GM18505 (cell line): ENCODE measurements around the gene NDUFA8.

Experiments used
- ATAC-seq: cut with Tn5 transposase; IDR thresholded peaks from one replicate; pipeline ENCODE4 v1.9.1; 2021; ENCODE audit not compliant: unreplicated experiment
- POLR2A ChIP-seq: IDR thresholded peaks from 4 replicates; pipeline ENCODE4 v1.6.1; 2011; ENCODE audit warnings: borderline replicate concordance; ENCODE audit not compliant: insufficient read depth, insufficient read length; ENCODE audit errors: extremely low read depth

Gene NDUFA8

DNA sequence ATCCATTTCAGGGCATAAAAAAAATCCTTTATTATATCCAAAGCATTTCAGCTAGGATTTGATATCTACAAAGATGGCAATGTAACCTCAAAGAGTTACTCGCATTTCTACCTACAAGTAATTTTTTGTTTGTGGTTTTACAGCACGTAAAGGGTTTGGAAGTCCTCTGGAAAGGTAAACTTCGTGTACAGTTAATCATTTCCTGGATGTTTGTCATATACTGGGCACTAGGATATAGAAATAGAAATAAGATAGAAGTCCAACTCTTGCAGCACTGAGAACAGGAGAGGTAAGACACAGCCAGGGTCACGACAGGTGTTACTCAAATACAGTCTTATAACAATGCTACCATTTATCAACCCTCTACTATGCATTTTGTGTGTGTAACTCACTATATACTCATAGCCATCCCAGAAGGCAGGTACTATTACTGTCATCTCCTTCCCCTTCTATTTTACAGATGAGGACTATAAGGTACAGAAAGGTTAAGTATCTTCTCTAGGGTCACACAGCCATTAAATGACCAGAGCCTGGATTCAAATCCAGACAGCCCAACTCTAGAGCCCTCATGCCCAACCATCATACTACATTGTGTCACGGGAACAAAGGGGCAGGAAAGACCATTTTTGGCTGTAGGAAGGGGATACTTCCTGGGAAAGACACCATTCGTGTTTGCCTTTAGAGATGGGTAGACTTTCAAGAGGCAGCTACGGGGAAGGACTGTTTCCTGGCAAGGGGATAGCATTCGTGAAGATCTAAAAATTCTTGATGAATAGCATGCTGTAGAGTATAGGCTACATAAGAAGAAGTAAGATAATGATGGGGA, 19.0 kb downstream of the NDUFA8 start:
- no peak for TF ChIP-seq POLR2A
- ATAC-seq = no peak

DNA sequence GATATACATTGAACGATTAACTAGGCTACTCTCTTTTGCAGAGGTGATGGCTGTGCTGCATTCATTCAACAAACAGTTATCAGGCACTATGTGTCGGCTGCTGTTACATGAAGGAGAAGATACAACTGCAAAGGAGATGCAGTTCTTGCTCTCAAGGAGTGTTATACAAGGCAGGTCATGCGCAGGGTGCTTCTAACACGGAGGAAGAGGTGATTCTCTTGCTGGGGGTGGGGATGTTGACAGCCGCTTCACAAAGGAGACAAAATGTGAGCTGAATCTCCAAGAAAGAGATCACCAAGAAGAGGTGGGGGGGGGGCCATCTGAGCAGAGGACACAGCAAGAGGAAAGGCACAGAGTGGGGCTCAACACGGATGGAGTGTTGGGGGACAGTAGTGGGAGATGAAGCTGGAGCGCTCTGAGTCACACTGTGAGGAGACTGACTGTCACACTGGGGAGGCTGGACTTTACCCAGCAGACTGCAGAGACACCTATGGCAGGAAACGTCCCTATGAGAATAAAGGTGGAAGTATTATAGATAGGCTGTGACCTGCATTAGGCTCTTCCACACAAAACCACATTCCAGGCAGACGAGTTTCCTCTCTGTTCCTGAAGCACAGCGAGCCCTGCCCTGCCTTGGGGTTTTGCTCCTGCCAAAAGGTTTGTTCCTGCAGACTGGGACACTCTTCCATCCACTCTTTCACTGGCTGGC, 20.9 kb downstream of the NDUFA8 start:
- ATAC-seq = no peak
- TF ChIP-seq POLR2A = no peak

DNA sequence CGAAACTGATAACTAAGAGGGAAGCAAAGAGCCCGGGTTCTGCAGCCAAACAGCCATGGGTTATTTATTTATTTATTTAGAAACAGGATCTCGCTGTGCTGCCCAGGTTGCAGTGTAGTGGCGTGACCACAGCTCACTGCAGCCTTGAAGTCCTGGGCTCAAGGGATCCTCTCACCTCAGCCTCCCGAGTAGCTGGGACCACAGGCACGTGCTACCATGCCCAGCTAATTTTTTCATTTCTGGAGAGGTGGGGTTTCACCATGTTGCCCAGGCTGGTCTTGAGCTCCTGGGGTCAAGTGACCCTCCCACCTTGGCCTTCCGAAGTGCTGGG, 24.1 kb downstream of the NDUFA8 start:
- TF ChIP-seq POLR2A = no peak
- no peak for ATAC-seq

DNA sequence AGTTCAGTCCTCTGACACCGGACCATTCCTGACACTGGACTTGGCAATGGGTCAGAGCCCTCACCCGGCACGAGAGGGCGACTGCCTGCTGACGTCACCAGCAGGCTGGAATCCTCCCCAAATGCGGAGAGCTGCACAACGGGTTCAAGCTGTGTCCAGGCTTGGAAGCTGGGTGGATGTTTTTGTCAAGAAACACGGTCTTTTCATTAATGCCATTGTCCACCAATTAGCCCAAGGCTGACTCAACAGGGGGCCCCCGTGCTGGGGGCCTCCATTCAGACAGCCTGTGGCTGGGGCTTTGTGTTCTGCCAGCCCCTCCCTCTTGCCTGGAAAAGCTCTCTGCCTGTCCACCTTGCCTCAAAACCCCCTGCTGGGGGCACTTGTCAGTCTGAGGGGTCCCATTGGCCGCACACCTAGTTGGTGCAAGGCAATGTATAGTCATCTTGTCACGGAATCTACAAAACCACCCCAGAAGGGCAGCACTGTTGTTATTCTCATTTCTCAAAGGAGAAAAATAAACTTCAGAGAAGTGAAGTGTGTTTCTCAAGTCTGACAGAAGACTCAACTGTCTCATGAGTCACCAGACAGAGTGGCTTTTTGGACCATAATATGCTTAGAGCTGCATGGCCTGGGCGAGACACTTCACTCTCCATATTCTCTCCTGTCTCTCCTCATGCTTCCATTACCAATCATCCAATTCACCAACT, 24.6 kb downstream of the NDUFA8 start:
- TF ChIP-seq POLR2A = no peak
- ATAC-seq = no peak

DNA sequence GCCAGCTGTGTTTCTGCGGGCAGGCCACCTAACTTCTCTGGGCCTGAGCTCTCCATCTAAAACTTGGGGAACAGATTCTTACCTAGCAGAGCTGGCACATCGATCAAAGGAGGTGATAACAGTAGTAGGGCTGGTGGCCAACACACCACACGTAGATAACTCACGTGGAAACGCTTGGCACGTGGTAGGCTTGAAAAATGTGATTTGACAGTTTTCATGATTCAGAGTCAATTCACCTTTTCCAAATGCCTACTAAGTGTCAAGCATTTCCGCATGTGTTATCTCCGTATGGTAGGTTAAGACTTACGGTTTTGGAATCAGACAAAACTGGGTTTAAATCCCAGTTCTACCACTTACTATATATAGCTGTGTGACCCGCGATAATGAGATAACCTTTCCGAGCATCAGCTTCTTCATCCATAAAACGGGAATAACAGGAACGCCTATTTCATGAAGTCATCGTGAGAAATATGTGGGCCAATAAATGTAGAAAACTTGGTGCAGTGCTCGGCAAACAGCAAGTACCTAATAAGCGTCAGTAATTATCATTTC, 25.5 kb downstream of the NDUFA8 start:
- no peak for ATAC-seq
- TF ChIP-seq POLR2A = no peak

DNA sequence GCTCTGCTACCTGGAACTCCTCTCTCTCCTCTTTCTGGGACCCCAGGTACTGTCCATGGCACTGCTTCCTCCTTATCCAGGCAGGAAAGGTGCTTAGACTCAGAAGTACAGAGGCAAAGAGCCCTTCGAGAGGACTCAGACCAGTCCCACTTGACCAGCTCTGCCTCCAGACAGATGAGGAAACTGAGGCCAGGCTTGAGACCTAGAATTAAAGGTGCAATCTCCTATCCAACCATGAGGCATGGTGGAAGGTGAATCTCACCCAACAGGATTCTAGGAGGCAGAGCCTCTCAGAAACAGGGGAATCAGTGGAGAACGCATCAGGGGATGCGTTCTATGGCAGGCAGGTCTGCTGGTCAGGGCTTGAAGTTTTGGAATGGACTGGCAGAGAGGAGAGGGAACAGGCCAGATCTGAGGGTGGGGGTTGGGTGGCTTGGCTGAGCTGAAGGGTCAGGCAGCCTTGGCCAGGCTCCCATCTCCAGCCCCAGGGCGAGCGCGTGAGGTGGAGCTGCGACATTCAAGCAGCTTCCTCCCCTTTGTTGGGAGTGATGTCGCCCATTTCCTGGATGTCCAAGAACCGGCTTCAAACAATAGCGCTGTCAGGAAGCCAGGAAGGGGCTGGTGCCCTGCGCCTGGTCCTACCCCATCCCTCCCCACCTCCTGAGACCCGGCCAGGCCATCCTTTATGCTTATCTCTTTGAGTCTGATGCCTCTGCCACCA, 26.2 kb downstream of the NDUFA8 start:
- ATAC-seq = no peak
- no peak for TF ChIP-seq POLR2A

DNA sequence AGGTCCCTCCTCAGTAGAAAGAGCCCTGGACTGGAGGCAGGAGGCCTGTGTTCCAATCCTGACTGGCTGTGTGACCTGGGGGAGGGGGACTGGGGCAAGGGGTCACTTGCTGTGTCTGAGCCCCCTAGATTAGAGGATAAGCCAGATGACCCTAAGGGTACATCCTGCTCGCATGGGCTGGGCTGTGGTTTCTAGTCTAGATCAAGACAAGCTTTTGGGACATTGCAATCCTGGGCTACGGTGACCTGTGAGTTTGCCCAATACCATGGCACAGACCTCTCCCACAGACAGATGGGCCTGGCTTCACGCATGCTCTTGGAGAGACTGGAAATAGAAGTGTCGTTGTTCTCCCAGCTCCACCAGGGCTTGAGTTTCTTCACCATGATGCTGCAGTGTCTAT, 27.0 kb downstream of the NDUFA8 start:
- TF ChIP-seq POLR2A = no peak
- ATAC-seq = no peak

DNA sequence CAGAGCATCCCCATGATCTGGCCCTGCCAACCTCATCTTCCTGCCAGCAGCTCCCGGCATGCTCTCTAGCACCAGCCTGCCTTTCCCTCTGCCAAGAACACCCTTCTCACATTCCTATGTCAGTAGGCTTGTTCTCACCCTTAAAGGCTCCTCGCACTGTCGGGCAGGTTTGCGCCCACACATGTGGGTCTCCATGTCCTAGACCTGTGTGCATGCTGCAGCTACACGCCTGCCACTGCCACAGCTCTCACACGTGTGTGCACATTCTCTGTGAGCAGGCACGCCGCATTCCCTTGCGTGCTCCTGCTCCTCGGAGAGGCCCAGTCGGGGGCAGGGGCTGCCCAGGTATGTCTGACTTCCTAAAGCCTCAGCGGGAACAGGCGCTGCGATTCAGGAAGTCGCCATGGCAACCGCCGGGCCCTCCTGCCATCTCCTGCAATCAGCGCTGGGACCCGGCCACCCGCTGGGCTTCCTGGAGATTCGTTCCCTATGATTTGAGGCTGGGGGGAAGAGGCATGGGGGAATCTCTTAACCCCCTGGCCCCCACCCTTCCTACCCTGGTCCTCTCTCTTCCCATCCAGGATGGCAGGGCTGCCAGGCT, 28.1 kb downstream of the NDUFA8 start:
- no peak for TF ChIP-seq POLR2A
- no peak for ATAC-seq

DNA sequence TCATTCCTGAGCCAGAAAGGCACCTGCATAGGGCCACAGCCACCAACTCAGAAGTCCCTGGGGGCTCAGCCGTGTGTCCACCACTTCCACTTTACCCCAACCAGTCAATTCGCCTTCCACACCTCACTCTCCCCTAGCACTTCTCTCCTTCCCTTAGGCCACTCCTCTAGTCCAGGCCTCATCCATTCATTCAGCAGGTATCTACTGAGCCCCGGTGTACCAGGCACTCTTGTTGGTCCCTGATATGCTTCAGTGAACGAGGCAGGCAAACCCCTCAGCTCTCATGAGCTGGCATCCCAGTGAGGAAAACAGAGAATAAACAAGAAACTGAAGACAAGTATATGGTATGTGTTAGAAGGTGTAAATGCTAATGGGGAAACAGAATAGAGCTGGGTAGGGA, 28.7 kb downstream of the NDUFA8 start:
- TF ChIP-seq POLR2A = no peak
- no peak for ATAC-seq

DNA sequence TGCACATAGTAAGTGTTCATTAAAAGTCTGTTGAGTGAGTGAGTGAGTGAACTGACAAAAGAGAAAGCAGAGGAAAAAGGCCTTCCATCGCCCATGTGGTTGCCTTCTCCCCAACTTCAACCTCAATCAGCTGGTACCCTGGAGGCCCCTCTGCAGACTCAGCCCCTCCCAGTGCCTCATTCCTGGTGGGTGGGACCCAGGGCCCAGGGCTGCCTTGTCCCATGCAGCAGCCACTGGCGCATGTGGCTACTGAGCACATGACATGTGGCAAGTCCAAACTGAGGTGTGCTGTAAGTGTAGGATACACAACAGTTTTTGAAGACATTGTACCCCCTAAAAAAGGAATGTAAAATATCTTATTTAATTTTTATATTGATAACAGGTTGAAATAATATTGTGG, 29.6 kb downstream of the NDUFA8 start:
- no peak for ATAC-seq
- TF ChIP-seq POLR2A = no peak

DNA sequence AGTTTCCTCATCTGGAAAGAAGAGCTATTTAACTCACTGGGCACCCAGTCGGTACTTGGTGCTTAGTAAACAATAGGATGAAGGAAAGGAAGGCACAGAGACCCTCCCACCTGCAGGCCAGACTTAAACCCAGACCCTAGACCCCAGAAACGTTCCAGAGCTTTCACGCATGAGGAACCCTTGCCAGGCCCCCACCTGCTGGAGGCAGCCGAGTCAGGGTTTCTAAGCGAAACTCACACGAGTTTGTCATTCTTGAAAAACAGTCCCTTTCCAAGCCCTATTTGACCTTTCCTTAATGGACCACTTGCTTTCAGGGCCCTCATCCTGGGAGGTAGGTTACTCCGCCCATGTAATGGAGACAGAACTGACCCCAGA, 30.6 kb downstream of the NDUFA8 start:
- no peak for ATAC-seq
- no peak for TF ChIP-seq POLR2A

DNA sequence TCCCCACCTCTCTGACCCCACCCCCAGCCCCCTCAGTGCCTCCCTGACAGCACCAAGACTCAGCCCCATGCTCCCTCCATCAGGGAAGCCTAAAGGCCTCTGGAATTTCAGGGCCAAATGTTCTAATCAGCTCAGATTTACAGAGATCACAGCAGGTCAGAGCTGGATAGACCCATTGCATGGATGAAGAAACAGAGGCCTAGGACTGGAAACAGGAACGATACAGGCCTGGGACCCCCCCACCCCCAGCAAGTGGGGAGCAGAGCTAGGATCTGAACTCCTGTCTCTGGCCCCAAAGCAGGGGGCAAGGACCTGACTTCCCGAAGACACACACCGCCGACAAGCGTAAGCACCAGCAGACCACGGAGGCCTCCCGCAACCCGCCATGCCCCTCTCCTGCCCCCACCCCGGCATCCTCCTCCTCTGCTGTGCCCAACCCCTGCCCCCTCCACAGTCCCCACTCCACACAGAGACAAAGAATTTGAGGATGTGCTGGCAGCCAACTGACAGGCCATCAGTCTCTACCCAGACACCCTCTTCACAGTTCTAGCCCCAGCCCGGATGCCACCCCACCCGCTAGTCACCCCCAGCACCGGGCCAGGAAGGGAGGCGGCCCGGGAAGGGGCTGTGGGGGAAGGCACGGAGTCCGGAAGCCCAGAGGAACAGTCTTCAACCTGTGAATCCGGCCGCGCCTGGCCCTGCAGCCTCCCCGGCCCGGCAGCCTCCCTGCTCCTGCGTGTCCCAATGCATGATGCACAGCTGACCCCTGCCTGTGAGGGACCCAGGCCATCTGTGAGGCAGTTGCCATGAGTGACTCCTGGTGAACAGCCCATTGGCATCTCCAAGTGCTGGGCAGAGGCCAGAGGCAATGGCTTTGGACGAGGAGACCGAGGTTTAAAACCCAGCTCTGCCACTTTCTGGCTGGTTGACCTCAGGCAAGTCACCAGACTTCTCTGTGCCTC, 31.3 kb downstream of the NDUFA8 start:
- ATAC-seq = no peak
- TF ChIP-seq POLR2A = no peak
